WTC11 (cell line): ENCODE data around the gene PREP. TPM values are rescaled to one million over a fixed set of nuclear protein-coding genes. Genes with fewer than 3 reads are reported as not detected.

Experiments used
- ATAC-seq: fragments of 200-7000 bp; cut with Tn5 transposase; 2 replicates; pipeline ENCODE4 v1.10.0; 2021; ENCODE audit warnings: mild to moderate bottlenecking, moderate library complexity
- Bru-seq: library from RNA; stranded (reverse); fragments of 400-500 nt; gene quantifications from one replicate; lab custom pipeline; 2021; lab: Mats Ljungman, UMichigan
- CTCF ChIA-PET: fragments of 300-600 bp; sonication (Branson Sonifier 250); formaldehyde crosslinking; loops from one replicate; lab custom pipeline; 2021; ENCODE audit warnings: antibody characterized with exemption; lab: Charles Lee
- POLR2A ChIA-PET: fragments of 350-600 bp; sonication (Branson Sonifier 250); formaldehyde crosslinking; loops from one replicate; lab custom pipeline; 2021; ENCODE audit warnings: antibody characterized with exemption; lab: Charles Lee
- DNase-seq: peaks from one replicate; pipeline ENCODE4 v3.0.0; 2021; ENCODE audit warnings: low spot score
- H3K27ac Mint-ChIP-seq: 2 replicates; pipeline ENCODE4 v1.8.0; 2021; ENCODE audit warnings: mixed read lengths
- H3K27me3 Mint-ChIP-seq: 2 replicates; pipeline ENCODE4 v1.8.0; 2021; ENCODE audit warnings: low read depth, mild to moderate bottlenecking, moderate library complexity, mixed read lengths
- H3K36me3 Mint-ChIP-seq: 2 replicates; pipeline ENCODE4 v1.8.0; 2021; ENCODE audit warnings: mixed read lengths
- H3K4me1 Mint-ChIP-seq: 2 replicates; pipeline ENCODE4 v1.8.0; 2022; ENCODE audit warnings: mixed read lengths
- H3K4me3 Mint-ChIP-seq: 2 replicates; pipeline ENCODE4 v1.8.0; 2021; ENCODE audit warnings: mild to moderate bottlenecking, moderate library complexity, mixed read lengths
- H3K9me3 Mint-ChIP-seq: 2 replicates; pipeline ENCODE4 v1.8.0; 2021; ENCODE audit warnings: mixed read lengths
- CBFB ChIP-seq: sonication (generic); formaldehyde crosslinking; IDR thresholded peaks from 2 replicates; pipeline ENCODE4 v1.8.1; 2022; ENCODE audit warnings: mild to moderate bottlenecking, low read depth, missing genetic modification reagents
- CREB1 ChIP-seq: sonication (generic); formaldehyde crosslinking; IDR thresholded peaks from 2 replicates; pipeline ENCODE4 v1.8.0; 2023; ENCODE audit warnings: mild to moderate bottlenecking, missing genetic modification reagents
- CREM ChIP-seq: sonication (generic); formaldehyde crosslinking; IDR thresholded peaks from 2 replicates; pipeline ENCODE4 v1.8.1; 2022; ENCODE audit warnings: mild to moderate bottlenecking, missing genetic modification reagents, moderate library complexity
- FOXJ3 ChIP-seq: sonication (generic); formaldehyde crosslinking; IDR thresholded peaks from 2 replicates; pipeline ENCODE4 v1.9.0; 2021; ENCODE audit warnings: missing genetic modification reagents, mild to moderate bottlenecking, borderline replicate concordance
- GTF2I ChIP-seq: fragments of 250-450 bp; sonication (Bioruptor Pico); conservative IDR thresholded peaks from 2 replicates; pipeline ENCODE4 v1.4.0; 2021; ENCODE audit warnings: mild to moderate bottlenecking
- KAT7 ChIP-seq: sonication (generic); formaldehyde crosslinking; IDR thresholded peaks from 2 replicates; pipeline ENCODE4 v1.8.1; 2023; ENCODE audit warnings: missing genetic modification reagents, mild to moderate bottlenecking, borderline replicate concordance
- MYBL2 ChIP-seq: sonication (generic); formaldehyde crosslinking; IDR thresholded peaks from 2 replicates; pipeline ENCODE4 v1.8.1; 2023; ENCODE audit warnings: mild to moderate bottlenecking, moderate library complexity, missing genetic modification reagents
- NR3C1 ChIP-seq: sonication (generic); formaldehyde crosslinking; conservative IDR thresholded peaks from 2 replicates; pipeline ENCODE4 v1.8.1; 2023; ENCODE audit warnings: low read depth, mild to moderate bottlenecking, missing genetic modification reagents
- PRRX2 ChIP-seq: fragments of 250-450 bp; sonication (Bioruptor Pico); IDR thresholded peaks from 2 replicates; pipeline ENCODE4 v1.8.0; 2021; ENCODE audit warnings: mild to moderate bottlenecking
- ZNF396 ChIP-seq: fragments of 250-450 bp; sonication (Bioruptor Pico); IDR thresholded peaks from 2 replicates; pipeline ENCODE4 v1.8.0; 2021; ENCODE audit warnings: mild to moderate bottlenecking, moderate library complexity, borderline replicate concordance
- long read RNA-seq, 3 experiments: library from RNA in 1 of 3; library from capped mRNA in 1 of 3; library from polyadenylated mRNA in 1 of 3; unstranded in 2 of 3; stranded (forward) in 1 of 3; transcript quantifications; one replicate each; pipeline ENCODE4 v2.0.0, GENCODE V29; 2021
- total RNA-seq: library from RNA; stranded (reverse); gene quantifications from 3 replicates; pipeline ENCODE4 v1.2.3, GENCODE V29; 2021
- TF ChIP-seq, protein P1 (sequence below): sonication (generic); formaldehyde crosslinking; IDR thresholded peaks from 2 replicates; pipeline ENCODE4 v1.8.1; 2023; ENCODE audit warnings: mild to moderate bottlenecking, moderate library complexity, missing genetic modification reagents
- TF ChIP-seq, protein P2 (sequence below): fragments of 250-450 bp; sonication (Bioruptor Pico); IDR thresholded peaks from 2 replicates; pipeline ENCODE4 v1.9.0; 2021; ENCODE audit warnings: mild to moderate bottlenecking, borderline replicate concordance
- TF ChIP-seq, protein P3 (sequence below): sonication (generic); formaldehyde crosslinking; IDR thresholded peaks from 2 replicates; pipeline ENCODE4 v1.8.0; 2023; ENCODE audit warnings: mild to moderate bottlenecking, missing genetic modification reagents
- TF ChIP-seq, protein P4 (sequence below): sonication (generic); formaldehyde crosslinking; conservative IDR thresholded peaks from 2 replicates; pipeline ENCODE4 v1.8.1; 2022; ENCODE audit warnings: mild to moderate bottlenecking, missing genetic modification reagents
- TF ChIP-seq, protein P5 (sequence below): sonication (generic); formaldehyde crosslinking; IDR thresholded peaks from 2 replicates; pipeline ENCODE4 v1.8.0; 2022; ENCODE audit warnings: mild to moderate bottlenecking, missing genetic modification reagents
- TF ChIP-seq, protein P6 (sequence below): sonication (generic); formaldehyde crosslinking; IDR thresholded peaks from 2 replicates; pipeline ENCODE4 v1.8.1; 2022; ENCODE audit warnings: mild to moderate bottlenecking, moderate library complexity, missing genetic modification reagents
- TF ChIP-seq, protein P7 (sequence below): sonication (generic); formaldehyde crosslinking; IDR thresholded peaks from 2 replicates; pipeline ENCODE4 v1.8.1; 2022; ENCODE audit warnings: mild to moderate bottlenecking, missing genetic modification reagents, moderate library complexity, borderline replicate concordance
- TF ChIP-seq, protein P8 (sequence below): sonication (generic); formaldehyde crosslinking; conservative IDR thresholded peaks from 2 replicates; pipeline ENCODE4 v1.8.1; 2023; ENCODE audit warnings: mild to moderate bottlenecking, low read depth, missing genetic modification reagents, moderate library complexity

The PREP gene
- 58.8 to 68.5 TPM (median 66.3 TPM) in 3 replicates for total RNA-seq
- Bru-seq, nascent RNA, result percentile 76 among the genes with signal in this experiment
- long read RNA-seq, experiment 1, transcript PREP-201 (15 exons, 2,905 nt), result major isoform, 224 of 305 reads
- long read RNA-seq, experiment 1, partial matches to known transcripts, result 43 of 305 reads
- long read RNA-seq, experiment 1, other reads (novel, unspliced or antisense), result 38 of 305 reads
- long read RNA-seq, experiment 2, transcript PREP-201 (15 exons, 2,905 nt), result major isoform, 29 of 96 reads
- long read RNA-seq, experiment 2, partial matches to known transcripts, result 53 of 96 reads
- long read RNA-seq, experiment 2, other reads (novel, unspliced or antisense), result 14 of 96 reads
- long read RNA-seq, experiment 3, partial matches to known transcripts, result 65 of 67 reads
- long read RNA-seq, experiment 3, other reads (novel, unspliced or antisense), result 1 of 67 reads

DNA sequence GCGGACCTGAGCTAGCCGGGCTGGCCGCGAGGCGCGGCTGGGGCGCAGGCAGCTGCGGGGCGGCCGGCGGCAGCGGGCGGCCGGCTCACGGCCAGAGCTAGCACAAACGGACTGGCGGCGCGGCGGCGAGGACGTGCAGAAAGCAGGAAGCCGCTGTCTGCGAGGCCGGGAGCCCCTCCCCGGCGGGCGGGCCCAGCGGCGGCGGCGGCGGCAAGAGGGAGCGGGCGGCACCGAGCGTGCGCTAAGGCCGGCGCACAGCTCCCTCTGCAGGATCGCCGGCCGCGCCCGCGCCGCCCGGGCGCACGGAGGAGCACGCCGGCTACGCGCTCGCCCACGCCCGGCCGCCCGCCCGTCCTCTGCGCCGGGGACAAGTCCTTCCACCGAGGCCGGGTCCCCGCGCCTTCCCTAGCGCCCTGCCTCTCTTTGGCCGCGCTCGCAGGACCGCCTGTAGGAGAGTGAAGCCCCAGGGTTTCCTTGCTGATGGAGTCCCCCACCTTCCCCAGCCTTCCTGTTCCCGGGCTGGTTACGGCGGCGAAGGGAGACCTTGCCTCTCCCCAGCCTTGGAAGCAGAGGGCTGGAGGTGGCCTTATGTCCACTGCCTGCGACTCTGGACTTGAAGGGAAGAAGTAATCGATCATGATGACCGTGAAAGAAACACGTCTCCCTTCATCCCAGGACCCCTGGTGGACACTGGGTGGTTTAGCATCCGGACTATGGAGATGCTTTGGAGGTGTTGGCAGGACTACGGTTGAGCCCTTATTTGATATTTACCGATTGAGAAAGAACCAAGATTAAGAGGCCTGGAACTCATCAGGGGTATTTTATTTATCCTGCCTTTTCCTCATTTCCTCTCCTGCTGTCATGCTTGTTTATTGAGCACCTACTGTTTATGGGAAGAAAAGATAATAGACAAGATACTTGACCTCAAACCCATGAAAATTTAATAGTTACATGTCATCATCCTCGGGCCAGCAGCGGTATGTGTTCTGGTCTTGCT is at the start of gene PREP:
Gene PREP (minus strand): TSS at position 144 of the 997 bp plus-strand sequence. CDS start 191 bp downstream, outside the sequence.
- peak within 1 kb of the TSS; percentile 82 for H3K4me3 Mint-ChIP-seq
- DNase-seq (peak; percentile 83), ATAC-seq (peak; percentile 82)
- peaks cover 47% of the 10 kb centered on the region for H3K4me1 Mint-ChIP-seq
- no peak within 1 kb of the TSS for H3K27ac Mint-ChIP-seq
- POLR2A ChIA-PET, result no interaction called here
- no peaks in the 10 kb centered on the region for H3K36me3 Mint-ChIP-seq
- H3K9me3 Mint-ChIP-seq, result peaks cover under 1% of the 10 kb centered on the region; the same call in 1 of the 2 replicates
- H3K27me3 Mint-ChIP-seq, result peaks cover 4% of the 10 kb centered on the region
- CTCF ChIA-PET, result interaction anchor here (0.6 to 1.2 kb wide), 22 partner anchors 11 to 1882 kb away, joined by 3 to 10 read pairs (median 4); partner anchors contain the start of genes HACE1 and PRDM1
- TF ChIP-seq, protein P1, sequence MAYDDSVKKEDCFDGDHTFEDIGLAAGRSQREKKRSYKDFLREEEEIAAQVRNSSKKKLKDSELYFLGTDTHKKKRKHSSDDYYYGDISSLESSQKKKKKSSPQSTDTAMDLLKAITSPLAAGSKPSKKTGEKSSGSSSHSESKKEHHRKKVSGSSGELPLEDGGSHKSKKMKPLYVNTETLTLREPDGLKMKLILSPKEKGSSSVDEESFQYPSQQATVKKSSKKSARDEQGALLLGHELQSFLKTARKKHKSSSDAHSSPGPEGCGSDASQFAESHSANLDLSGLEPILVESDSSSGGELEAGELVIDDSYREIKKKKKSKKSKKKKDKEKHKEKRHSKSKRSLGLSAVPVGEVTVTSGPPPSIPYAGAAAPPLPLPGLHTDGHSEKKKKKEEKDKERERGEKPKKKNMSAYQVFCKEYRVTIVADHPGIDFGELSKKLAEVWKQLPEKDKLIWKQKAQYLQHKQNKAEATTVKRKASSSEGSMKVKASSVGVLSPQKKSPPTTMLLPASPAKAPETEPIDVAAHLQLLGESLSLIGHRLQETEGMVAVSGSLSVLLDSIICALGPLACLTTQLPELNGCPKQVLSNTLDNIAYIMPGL (CRISPR knock-in tag), result peak; percentile 69
- TF ChIP-seq, protein P2, sequence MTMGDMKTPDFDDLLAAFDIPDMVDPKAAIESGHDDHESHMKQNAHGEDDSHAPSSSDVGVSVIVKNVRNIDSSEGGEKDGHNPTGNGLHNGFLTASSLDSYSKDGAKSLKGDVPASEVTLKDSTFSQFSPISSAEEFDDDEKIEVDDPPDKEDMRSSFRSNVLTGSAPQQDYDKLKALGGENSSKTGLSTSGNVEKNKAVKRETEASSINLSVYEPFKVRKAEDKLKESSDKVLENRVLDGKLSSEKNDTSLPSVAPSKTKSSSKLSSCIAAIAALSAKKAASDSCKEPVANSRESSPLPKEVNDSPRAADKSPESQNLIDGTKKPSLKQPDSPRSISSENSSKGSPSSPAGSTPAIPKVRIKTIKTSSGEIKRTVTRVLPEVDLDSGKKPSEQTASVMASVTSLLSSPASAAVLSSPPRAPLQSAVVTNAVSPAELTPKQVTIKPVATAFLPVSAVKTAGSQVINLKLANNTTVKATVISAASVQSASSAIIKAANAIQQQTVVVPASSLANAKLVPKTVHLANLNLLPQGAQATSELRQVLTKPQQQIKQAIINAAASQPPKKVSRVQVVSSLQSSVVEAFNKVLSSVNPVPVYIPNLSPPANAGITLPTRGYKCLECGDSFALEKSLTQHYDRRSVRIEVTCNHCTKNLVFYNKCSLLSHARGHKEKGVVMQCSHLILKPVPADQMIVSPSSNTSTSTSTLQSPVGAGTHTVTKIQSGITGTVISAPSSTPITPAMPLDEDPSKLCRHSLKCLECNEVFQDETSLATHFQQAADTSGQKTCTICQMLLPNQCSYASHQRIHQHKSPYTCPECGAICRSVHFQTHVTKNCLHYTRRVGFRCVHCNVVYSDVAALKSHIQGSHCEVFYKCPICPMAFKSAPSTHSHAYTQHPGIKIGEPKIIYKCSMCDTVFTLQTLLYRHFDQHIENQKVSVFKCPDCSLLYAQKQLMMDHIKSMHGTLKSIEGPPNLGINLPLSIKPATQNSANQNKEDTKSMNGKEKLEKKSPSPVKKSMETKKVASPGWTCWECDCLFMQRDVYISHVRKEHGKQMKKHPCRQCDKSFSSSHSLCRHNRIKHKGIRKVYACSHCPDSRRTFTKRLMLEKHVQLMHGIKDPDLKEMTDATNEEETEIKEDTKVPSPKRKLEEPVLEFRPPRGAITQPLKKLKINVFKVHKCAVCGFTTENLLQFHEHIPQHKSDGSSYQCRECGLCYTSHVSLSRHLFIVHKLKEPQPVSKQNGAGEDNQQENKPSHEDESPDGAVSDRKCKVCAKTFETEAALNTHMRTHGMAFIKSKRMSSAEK, result no peak
- TF ChIP-seq KAT7, result no peak
- TF ChIP-seq CREB1, result no peak
- TF ChIP-seq, protein P3, sequence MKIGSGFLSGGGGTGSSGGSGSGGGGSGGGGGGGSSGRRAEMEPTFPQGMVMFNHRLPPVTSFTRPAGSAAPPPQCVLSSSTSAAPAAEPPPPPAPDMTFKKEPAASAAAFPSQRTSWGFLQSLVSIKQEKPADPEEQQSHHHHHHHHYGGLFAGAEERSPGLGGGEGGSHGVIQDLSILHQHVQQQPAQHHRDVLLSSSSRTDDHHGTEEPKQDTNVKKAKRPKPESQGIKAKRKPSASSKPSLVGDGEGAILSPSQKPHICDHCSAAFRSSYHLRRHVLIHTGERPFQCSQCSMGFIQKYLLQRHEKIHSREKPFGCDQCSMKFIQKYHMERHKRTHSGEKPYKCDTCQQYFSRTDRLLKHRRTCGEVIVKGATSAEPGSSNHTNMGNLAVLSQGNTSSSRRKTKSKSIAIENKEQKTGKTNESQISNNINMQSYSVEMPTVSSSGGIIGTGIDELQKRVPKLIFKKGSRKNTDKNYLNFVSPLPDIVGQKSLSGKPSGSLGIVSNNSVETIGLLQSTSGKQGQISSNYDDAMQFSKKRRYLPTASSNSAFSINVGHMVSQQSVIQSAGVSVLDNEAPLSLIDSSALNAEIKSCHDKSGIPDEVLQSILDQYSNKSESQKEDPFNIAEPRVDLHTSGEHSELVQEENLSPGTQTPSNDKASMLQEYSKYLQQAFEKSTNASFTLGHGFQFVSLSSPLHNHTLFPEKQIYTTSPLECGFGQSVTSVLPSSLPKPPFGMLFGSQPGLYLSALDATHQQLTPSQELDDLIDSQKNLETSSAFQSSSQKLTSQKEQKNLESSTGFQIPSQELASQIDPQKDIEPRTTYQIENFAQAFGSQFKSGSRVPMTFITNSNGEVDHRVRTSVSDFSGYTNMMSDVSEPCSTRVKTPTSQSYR (CRISPR knock-in tag), result no peak
- TF ChIP-seq, protein P4, sequence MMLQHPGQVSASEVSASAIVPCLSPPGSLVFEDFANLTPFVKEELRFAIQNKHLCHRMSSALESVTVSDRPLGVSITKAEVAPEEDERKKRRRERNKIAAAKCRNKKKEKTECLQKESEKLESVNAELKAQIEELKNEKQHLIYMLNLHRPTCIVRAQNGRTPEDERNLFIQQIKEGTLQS (CRISPR knock-in tag), result no peak
- TF ChIP-seq GTF2I (CRISPR knock-in tag), result no peak
- peak; percentile 60 for TF ChIP-seq CREM
- TF ChIP-seq ZNF396 (CRISPR knock-in tag), result no peak
- TF ChIP-seq, protein P5, sequence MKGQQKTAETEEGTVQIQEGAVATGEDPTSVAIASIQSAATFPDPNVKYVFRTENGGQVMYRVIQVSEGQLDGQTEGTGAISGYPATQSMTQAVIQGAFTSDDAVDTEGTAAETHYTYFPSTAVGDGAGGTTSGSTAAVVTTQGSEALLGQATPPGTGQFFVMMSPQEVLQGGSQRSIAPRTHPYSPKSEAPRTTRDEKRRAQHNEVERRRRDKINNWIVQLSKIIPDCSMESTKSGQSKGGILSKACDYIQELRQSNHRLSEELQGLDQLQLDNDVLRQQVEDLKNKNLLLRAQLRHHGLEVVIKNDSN (CRISPR knock-in tag), result no peak
- TF ChIP-seq, protein P6, sequence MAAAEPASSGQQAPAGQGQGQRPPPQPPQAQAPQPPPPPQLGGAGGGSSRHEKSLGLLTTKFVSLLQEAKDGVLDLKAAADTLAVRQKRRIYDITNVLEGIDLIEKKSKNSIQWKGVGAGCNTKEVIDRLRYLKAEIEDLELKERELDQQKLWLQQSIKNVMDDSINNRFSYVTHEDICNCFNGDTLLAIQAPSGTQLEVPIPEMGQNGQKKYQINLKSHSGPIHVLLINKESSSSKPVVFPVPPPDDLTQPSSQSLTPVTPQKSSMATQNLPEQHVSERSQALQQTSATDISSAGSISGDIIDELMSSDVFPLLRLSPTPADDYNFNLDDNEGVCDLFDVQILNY (CRISPR knock-in tag), result no peak
- no peak for TF ChIP-seq FOXJ3 (CRISPR knock-in tag)
- no peak for TF ChIP-seq MYBL2 (CRISPR knock-in tag)
- no peak for TF ChIP-seq PRRX2
- TF ChIP-seq, protein P7, sequence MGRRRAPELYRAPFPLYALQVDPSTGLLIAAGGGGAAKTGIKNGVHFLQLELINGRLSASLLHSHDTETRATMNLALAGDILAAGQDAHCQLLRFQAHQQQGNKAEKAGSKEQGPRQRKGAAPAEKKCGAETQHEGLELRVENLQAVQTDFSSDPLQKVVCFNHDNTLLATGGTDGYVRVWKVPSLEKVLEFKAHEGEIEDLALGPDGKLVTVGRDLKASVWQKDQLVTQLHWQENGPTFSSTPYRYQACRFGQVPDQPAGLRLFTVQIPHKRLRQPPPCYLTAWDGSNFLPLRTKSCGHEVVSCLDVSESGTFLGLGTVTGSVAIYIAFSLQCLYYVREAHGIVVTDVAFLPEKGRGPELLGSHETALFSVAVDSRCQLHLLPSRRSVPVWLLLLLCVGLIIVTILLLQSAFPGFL, result no peak
- TF ChIP-seq CBFB (CRISPR knock-in tag), result no peak
- no peak for TF ChIP-seq NR3C1 (CRISPR knock-in tag)
- TF ChIP-seq, protein P8, sequence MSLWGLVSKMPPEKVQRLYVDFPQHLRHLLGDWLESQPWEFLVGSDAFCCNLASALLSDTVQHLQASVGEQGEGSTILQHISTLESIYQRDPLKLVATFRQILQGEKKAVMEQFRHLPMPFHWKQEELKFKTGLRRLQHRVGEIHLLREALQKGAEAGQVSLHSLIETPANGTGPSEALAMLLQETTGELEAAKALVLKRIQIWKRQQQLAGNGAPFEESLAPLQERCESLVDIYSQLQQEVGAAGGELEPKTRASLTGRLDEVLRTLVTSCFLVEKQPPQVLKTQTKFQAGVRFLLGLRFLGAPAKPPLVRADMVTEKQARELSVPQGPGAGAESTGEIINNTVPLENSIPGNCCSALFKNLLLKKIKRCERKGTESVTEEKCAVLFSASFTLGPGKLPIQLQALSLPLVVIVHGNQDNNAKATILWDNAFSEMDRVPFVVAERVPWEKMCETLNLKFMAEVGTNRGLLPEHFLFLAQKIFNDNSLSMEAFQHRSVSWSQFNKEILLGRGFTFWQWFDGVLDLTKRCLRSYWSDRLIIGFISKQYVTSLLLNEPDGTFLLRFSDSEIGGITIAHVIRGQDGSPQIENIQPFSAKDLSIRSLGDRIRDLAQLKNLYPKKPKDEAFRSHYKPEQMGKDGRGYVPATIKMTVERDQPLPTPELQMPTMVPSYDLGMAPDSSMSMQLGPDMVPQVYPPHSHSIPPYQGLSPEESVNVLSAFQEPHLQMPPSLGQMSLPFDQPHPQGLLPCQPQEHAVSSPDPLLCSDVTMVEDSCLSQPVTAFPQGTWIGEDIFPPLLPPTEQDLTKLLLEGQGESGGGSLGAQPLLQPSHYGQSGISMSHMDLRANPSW, result no peak
